ENCODE measurements around the gene DLG2. TPM values are rescaled to one million over a fixed set of nuclear protein-coding genes. Genes with fewer than 3 reads are reported as not detected.
"Not testable (repeated sequence)": the region's sequence is repeated elsewhere in the genome, so short reads cannot be mapped to it uniquely, and the experiment has no call there.

DLG2 gene
- total RNA-seq, 1 donor from 2014 or later = 1.8 TPM

GRCh38 chr11:83736684-83737083 lies 1890.5 kb downstream of the DLG2 start:
- no peak for DNase-seq (ENCODE audit: low read depth)
- H3K4me1 ChIP-seq (ENCODE audit: insufficient read depth, low read length) = no peaks in the 10 kb centered on the region
- no peak overlapping the region for H2AFZ ChIP-seq (ENCODE audit: low read depth, low read length)
- no peaks in the 10 kb centered on the region for H4K20me1 ChIP-seq (ENCODE audit: insufficient read depth, low read length)
- no peak for TF ChIP-seq CTCF (IDR thresholded peaks at IDR 0.05; ENCODE audit: insufficient read depth, low read depth, low read length)
- TF ChIP-seq EZH2 (IDR thresholded peaks at IDR 0.05; ENCODE audit: insufficient read depth, low read length) = no peak
- no peaks in the 10 kb centered on the region for H3K9me3 ChIP-seq (ENCODE audit: insufficient read depth, low read depth, low read length)
- H3K79me2 ChIP-seq (ENCODE audit: insufficient read depth, low read length) = no peaks in the 10 kb centered on the region
- FAIRE-seq = no peak
- H3K9ac ChIP-seq (ENCODE audit: low read length) = no peak overlapping the region
- no peaks in the 10 kb centered on the region for H3K27me3 ChIP-seq (ENCODE audit: insufficient read depth, low read length)
- Mint-ChIP-seq H3K36me3 (ENCODE audit: low read depth, unreplicated experiment) (no peaks in the 10 kb centered on the region), H3K4me1 (ENCODE audit: low read depth, unreplicated experiment) (no peaks in the 10 kb centered on the region), H3K4me3 (ENCODE audit: unreplicated experiment) (no peak overlapping the region), H3K27me3 (ENCODE audit: low read depth, unreplicated experiment) (peaks cover 11% of the 10 kb centered on the region), H3K27ac (ENCODE audit: unreplicated experiment) (no peak overlapping the region), H3K9me3 (ENCODE audit: unreplicated experiment) (no peaks in the 10 kb centered on the region)
- no peak overlapping the region for H3K4me2 ChIP-seq (ENCODE audit: low read length)
- H3K27ac ChIP-seq (ENCODE audit: low read depth, low read length) = no peak overlapping the region
- H3K36me3 ChIP-seq (ENCODE audit: insufficient read depth, low read length) = no peaks in the 10 kb centered on the region
- no peak overlapping the region for H3K4me3 ChIP-seq (ENCODE audit: insufficient read depth, low read depth, low read length)

- Mint-ChIP-seq H3K27ac (ENCODE audit: unreplicated experiment) (no peak overlapping the region), H3K36me3 (ENCODE audit: low read depth, unreplicated experiment) (no peaks in the 10 kb centered on the region), H3K27me3 (ENCODE audit: low read depth, unreplicated experiment) (peaks cover 11% of the 10 kb centered on the region), H3K9me3 (ENCODE audit: unreplicated experiment) (peaks cover 1% of the 10 kb centered on the region), H3K4me3 (ENCODE audit: unreplicated experiment) (no peak overlapping the region), H3K4me1 (ENCODE audit: low read depth, unreplicated experiment) (no peaks in the 10 kb centered on the region)
- DNase-seq (ENCODE audit: low read depth) = no peak
- Histone ChIP-seq H3K9ac (ENCODE audit: low read length) (no peak overlapping the region), H3K27ac (ENCODE audit: low read depth, low read length) (no peak overlapping the region), H3K9me3 (ENCODE audit: insufficient read depth, low read depth, low read length) (no peaks in the 10 kb centered on the region), H3K4me2 (ENCODE audit: low read length) (no peak overlapping the region), H3K4me3 (ENCODE audit: insufficient read depth, low read depth, low read length) (no peak overlapping the region), H2AFZ (ENCODE audit: low read depth, low read length) (no peak overlapping the region), H3K4me1 (ENCODE audit: insufficient read depth, low read length) (no peaks in the 10 kb centered on the region), H3K27me3 (ENCODE audit: insufficient read depth, low read length) (no peaks in the 10 kb centered on the region), H3K36me3 (ENCODE audit: insufficient read depth, low read length) (no peaks in the 10 kb centered on the region), H3K79me2 (ENCODE audit: insufficient read depth, low read length) (no peaks in the 10 kb centered on the region), H4K20me1 (ENCODE audit: insufficient read depth, low read length) (no peaks in the 10 kb centered on the region)
- FAIRE-seq = no peak
- TF ChIP-seq CTCF (IDR thresholded peaks at IDR 0.05; ENCODE audit: insufficient read depth, low read depth, low read length) (no peak), EZH2 (IDR thresholded peaks at IDR 0.05; ENCODE audit: insufficient read depth, low read length) (no peak)
These were observed 1893.0 kb downstream of the DLG2 start for GRCh38 chr11:83734120-83734519.

GRCh38 chr11:83731288-83731687 lies 1895.9 kb downstream of the DLG2 start:
- H3K27ac ChIP-seq (ENCODE audit: low read depth, low read length); H3K27me3 Mint-ChIP-seq (ENCODE audit: low read depth, unreplicated experiment); H3K9ac ChIP-seq (ENCODE audit: low read length); H3K4me3 Mint-ChIP-seq (ENCODE audit: unreplicated experiment); H3K9me3 Mint-ChIP-seq (ENCODE audit: unreplicated experiment); H3K36me3 Mint-ChIP-seq (ENCODE audit: low read depth, unreplicated experiment); H3K9me3 ChIP-seq (ENCODE audit: insufficient read depth, low read depth, low read length); DNase-seq (ENCODE audit: low read depth); H3K79me2 ChIP-seq (ENCODE audit: insufficient read depth, low read length); H3K27ac Mint-ChIP-seq (ENCODE audit: unreplicated experiment); H3K27me3 ChIP-seq (ENCODE audit: insufficient read depth, low read length); H3K36me3 ChIP-seq (ENCODE audit: insufficient read depth, low read length); H2AFZ ChIP-seq (ENCODE audit: low read depth, low read length); H3K4me1 ChIP-seq (ENCODE audit: insufficient read depth, low read length); FAIRE-seq; H4K20me1 ChIP-seq (ENCODE audit: insufficient read depth, low read length); H3K4me2 ChIP-seq (ENCODE audit: low read length); H3K4me3 ChIP-seq (ENCODE audit: insufficient read depth, low read depth, low read length); H3K4me1 Mint-ChIP-seq (ENCODE audit: low read depth, unreplicated experiment): not testable (repeated sequence)
